Embryonic facial prominence (tissue), 1 donor: Measurements from ENCODE around the gene PPP1R12B.
A peak's percentile ranks its signal among the peaks of the same experiment; 100 is the strongest.
"Not testable (repeated sequence)": the region's sequence is repeated elsewhere in the genome, so short reads cannot be mapped to it uniquely, and the experiment has no call there.

Source experiments
- DNase-seq: peaks from one replicate; pipeline ENCODE4 v3.0.0-alpha.2; 2016; ENCODE audit errors: extremely low spot score

PPP1R12B gene

GRCh38 chr1:202439308-202439707 is 90.8 kb downstream of the PPP1R12B start:
- no peak for DNase-seq

DNA sequence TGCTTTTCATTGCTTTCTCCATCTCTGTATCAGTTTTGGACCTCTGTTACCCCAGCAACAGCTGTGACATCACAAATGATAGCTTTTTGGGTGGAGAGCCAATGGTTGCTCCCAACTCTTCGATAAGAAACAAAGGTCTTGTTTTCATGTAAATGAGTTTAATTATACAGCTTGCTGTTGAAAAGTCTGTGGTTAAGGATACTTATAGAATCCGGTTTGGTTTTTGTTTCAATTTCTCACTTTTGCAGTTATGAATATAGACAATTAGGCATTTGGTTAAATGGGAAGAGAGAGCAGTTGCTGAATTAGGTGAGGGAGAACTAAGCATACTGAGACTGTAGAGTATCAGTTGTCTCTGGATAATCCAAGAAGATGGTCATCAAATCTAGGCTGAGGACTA is 99.6 kb downstream of the PPP1R12B start:
- not testable (repeated sequence) for DNase-seq

DNA sequence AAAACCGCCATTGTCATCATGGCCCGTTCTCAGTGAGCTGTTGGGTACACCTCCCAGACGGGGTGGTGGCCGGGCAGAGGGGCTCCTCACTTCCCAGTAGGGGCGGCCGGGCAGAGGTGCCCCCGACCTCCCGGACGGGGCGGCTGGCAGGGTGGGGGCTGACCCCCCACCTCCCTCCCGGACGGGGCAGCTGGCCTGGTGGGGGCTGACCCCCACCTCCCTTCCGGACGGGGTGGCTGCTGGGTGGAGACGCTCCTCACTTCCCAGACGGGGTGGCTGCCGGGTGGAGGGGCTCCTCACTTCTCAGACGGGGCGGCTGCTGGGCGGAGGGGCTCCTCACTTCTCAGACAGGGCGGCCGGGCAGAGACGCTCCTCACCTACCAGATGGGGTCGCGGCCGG is 103.1 kb downstream of the PPP1R12B start:
- DNase-seq = not testable (repeated sequence)

GRCh38 chr1:202452508-202452907 is 104.0 kb downstream of the PPP1R12B start:
- DNase-seq = no peak

GRCh38 chr1:202456372-202457169 is 108.1 kb downstream of the PPP1R12B start:
- not testable (repeated sequence) for DNase-seq

DNA sequence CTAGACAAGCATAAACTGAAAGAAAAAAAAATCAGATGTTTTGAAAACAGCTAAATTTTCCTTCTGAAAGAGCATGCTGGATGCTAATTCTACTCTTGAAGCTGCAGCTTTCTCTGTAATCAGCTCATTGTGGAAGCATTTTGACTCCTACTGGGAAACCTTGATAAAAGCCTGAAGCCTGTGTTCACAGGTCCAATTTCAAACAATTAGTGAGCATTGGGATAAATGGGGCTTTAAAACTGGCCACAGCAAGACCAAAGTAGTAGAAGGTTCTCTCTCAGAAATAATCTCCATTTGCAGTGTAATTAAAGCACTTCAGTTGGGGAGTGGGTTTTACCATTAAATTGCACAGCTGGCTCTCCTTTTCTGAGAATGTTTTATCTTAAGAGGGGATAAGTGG is 110.2 kb downstream of the PPP1R12B start:
- DNase-seq = not testable (repeated sequence)

- not testable (repeated sequence) for DNase-seq
These were observed 111.1 kb downstream of the PPP1R12B start for GRCh38 chr1:202459470-202460142.

DNA sequence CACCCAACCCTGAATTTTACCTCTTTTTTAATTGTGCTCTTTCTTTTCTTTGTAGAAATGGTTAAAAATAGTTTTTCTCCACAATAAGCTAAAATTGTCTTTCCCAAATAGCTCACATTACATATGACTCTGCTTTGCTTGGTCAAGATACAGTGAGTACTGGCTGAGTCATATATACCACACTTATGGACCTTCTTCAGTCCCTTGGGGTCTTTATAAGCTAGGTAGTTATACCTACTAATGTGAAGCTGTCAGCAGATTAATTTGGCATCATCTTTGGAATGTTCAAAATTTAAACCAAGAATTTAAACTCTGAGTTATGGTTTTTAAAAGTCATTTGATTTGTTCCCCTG is 111.6 kb downstream of the PPP1R12B start:
- DNase-seq = not testable (repeated sequence)

DNA sequence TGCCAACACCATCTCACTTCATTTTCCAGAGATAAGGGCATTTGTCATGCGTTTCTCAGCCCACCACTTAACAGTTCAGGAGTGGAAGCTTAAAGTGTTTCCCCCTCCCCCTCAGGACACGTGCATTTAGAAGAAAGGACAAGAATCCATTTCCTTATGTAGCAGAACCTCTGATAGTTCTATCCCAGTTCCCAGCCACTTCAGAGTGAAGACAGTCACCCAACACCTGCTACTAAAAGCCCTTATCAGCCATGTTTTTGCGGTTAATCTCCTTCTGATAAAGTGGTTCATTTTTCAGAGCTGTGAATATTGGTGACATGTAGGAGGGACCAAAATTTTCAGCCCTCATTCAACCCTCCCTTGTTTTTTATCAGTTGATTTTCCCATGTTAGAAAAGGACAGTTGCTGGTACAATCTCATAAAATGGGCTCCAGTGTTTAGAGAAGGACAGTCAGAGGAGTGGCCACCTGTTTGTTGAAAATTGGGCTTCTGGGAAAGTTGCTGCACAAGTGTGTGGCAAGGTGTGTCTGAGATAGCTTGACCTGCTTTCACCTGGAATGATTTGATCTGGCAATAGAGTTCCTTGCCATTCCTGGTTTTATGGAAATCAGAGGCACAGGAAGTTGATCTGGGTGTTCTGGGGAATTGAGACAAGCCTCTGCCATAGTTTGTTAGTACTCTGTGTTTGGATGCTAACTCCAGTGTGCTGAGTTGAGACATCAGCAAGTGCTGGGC is 114.0 kb downstream of the PPP1R12B start:
- no peak for DNase-seq

- DNase-seq = peak; percentile 26
These were observed 115.7 kb downstream of the PPP1R12B start for GRCh38 chr1:202464153-202464742.

DNA sequence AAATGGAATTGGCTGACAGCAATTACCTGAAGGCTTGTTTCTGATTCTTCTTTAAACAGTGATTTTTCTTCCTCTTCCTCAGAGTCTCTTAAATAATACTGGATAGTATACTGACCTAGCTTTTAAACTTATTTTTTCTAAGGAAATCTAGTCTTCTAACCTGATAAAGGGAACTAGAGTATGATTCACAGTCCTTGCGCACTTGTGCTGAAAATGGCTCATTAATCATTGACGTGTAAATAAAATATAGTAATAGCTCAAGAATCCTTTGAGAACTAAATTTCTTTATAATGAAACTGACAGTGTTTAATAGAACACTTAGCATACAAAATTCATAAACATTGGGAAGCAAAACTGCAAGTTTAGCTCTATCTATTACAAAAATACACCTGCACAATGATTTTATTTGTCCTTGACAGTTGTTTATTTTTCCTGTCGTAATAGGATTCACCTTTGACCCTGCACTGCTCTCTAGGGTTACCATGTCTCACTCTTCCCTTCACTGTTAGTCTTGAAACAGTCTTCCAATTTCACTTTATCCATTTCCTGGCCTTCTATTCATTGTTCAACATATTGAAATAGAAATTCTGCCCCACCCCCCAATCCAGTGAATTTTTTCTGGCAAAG is 117.3 kb downstream of the PPP1R12B start:
- DNase-seq = not testable (repeated sequence)

DNA sequence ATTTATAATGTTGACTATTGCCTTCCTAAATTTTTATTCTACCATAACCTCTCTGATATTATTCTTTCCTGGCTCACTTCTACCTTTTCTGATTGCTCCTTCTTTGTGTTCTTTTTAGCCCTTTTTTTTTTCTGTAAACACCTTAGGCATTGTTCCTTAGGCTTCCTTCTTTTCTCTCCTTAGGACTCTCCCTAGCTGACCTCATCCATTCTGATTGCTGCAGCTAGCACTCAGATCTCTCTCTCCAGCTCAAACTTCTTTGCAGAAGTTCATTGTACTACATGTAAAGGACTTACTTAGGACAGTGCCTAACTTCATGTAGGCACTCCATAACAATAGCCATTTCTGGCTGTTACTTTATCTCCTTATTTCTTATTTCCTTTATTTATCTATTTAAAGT is 117.8 kb downstream of the PPP1R12B start:
- not testable (repeated sequence) for DNase-seq

GRCh38 chr1:202467381-202467780 is 118.9 kb downstream of the PPP1R12B start:
- DNase-seq = not testable (repeated sequence)

GRCh38 chr1:202468695-202469094 is 120.2 kb downstream of the PPP1R12B start:
- DNase-seq = not testable (repeated sequence)

DNA sequence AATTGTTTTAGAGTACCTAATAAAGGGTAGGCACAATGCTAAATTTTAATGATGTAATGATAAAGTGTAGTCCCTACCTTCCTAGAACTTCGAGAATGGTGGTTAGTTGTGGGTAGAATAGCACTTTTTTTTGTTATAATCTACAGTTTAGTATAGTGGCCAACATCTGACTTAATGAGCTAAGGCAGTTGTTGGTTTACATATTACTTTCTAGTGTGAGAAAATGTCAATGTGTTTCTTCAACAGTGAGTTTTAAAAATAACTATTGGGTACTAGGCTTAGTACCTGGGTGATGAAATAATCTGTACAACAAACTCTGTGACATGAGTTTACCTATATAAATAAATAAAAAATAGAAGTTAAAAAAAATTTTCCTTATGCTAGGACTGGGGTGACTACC is 120.6 kb downstream of the PPP1R12B start:
- DNase-seq = not testable (repeated sequence)

DNA sequence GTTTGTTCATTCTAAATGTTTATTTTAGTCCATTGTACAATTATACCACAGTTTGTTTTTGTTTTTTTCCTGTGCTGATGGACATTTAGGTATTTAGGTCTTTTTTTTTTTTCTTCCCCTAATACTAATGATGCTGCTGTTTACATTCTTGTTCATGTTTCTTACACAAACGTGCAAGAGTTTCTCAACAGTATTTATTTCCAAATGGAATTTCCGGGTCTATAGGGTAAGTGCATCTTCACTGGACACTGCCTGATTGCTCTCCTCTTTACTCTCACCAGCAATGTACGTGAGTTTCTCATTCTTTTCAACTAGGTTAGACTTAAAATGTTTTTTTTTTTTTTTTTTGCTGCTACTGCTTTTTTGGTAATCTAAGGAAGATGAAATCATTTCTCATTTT is 122.7 kb downstream of the PPP1R12B start:
- no peak for DNase-seq

- not testable (repeated sequence) for DNase-seq
These were observed 124.0 kb downstream of the PPP1R12B start for GRCh38 chr1:202472347-202473124.

DNA sequence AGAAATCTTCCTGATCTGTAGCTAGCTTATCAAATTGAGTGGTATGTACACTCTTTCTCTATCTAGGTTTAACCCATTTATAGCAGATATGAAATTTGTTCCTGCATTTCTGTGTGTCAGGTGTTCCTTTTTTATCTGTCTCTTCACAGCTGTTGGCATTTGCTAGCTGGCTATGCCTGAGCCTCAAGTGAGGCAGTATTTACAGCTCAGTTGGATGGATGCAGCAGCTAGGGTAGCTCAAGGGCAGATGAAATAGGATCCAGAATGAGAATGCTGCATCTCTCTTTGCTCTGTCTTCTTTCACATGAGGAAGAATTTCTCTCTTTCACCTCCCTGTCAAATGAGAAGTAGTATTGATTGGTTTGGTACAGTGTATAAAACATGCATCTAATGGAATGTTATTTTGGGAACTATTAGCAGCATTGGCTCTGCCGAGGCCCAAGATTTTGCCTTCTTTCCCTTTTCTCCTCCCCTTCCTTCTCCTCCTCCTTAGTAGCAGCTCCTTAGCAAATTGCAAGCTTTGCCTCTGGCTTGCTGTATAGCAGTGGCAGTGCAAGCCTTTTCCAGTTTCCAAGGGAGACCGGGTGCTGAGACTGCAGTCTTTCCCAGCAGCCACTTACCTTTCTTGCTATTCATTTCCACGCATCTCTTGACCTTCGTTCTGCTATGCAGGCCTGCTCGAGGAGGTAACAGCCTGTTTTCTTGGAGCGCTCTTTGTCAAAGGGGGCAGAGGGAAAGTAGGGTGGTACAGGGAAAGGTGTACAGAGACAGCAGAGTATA is 125.0 kb downstream of the PPP1R12B start:
- not testable (repeated sequence) for DNase-seq

DNA sequence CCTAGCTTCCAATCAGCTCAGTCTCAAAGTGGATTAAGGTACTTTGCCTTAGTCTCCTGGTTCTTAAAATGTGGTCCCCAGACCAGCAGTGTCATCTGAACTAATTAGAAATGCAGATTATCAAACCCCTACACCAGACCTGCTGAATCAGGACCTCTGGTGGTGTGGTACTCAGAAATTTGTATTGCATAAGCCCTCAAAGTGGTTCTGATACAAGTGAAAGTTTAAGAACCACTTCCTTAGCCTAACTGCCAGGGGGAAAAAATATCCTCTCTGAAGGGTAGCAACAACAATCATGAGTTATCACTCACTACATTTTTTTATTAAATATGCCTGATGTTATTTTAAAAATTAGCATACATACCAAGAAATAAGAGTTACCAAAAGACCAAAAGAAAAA is 131.2 kb downstream of the PPP1R12B start:
- not testable (repeated sequence) for DNase-seq

GRCh38 chr1:202480640-202481039 is 132.1 kb downstream of the PPP1R12B start:
- DNase-seq = not testable (repeated sequence)
